GM23338 (cell line): ENCODE results near the gene MT4. TPM values are rescaled to one million over a fixed set of nuclear protein-coding genes. Genes with fewer than 3 reads are reported as not detected.

Experiments used
- JUNB ChIP-seq: IDR thresholded peaks from one replicate; pipeline ENCODE4 v1.6.1; 2016; ENCODE audit warnings: antibody characterized with exemption; ENCODE audit not compliant: unreplicated experiment
- ZNF331 ChIP-seq: fragments of 250-450 bp; sonication (Bioruptor Pico); IDR thresholded peaks from 2 replicates; pipeline ENCODE4 v1.5.0; 2020; ENCODE audit warnings: low read depth, mild to moderate bottlenecking, moderate library complexity
- polyA plus RNA-seq: library from polyadenylated mRNA; unstranded; fragments of >200 nt; fragmentation: Nextera tagmentation; extraction: Ambion mirVana; gene quantifications from 2 replicates; pipeline ENCODE4 v1.2.1, GENCODE V29; 2016
- total RNA-seq: library from RNA; depleted of rRNA; stranded (reverse); fragments of >200 nt; shearing (Covaris generic); gene quantifications from 2 replicates; pipeline ENCODE4 v1.2.3, GENCODE V29; 2014
- TF ChIP-seq, protein P1 (sequence below): fragments of 250-450 bp; sonication (Bioruptor Pico); IDR thresholded peaks from 2 replicates; pipeline ENCODE4 v1.5.0; 2020; ENCODE audit warnings: mild to moderate bottlenecking, moderate library complexity
- TF ChIP-seq, protein P2 (sequence below): IDR thresholded peaks from one replicate; pipeline ENCODE4 v1.6.1; 2018; ENCODE audit warnings: antibody characterized with exemption; ENCODE audit not compliant: unreplicated experiment

Gene MT4
- total and polyA plus RNA-seq, 2 experiments from 2014 or later: not detected

DNA sequence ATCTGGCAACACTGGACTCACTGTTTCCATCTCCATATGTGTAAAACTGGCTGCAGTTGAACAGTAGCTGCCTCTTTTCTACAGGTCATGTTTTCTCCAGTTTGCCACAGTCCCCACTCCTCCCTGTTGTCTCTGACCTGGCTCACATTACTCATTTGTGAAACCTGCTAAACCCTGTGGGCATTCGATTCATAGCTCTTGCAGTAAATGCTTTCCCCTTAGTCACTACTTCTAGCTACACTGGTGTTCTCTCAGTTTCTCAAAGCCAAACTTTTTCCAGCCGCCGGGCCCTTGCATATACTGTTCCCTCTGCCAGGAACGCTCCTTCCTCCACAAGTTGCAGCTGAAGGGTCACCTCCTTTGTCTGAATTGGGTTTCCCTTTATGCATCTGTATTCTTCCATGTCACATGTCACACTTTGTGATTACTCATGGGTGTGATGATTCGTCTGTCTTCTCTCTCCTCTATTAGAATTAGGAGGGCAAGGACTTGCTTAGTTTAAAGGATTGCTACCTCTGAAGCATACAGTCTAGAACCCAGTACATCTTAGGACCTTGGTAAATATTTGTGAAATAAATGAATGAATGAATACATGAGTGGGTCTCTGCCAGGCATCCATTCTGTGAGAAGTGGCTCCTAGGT is 15.0 kb upstream of the MT4 start (continued):
- TF ChIP-seq, protein P1, sequence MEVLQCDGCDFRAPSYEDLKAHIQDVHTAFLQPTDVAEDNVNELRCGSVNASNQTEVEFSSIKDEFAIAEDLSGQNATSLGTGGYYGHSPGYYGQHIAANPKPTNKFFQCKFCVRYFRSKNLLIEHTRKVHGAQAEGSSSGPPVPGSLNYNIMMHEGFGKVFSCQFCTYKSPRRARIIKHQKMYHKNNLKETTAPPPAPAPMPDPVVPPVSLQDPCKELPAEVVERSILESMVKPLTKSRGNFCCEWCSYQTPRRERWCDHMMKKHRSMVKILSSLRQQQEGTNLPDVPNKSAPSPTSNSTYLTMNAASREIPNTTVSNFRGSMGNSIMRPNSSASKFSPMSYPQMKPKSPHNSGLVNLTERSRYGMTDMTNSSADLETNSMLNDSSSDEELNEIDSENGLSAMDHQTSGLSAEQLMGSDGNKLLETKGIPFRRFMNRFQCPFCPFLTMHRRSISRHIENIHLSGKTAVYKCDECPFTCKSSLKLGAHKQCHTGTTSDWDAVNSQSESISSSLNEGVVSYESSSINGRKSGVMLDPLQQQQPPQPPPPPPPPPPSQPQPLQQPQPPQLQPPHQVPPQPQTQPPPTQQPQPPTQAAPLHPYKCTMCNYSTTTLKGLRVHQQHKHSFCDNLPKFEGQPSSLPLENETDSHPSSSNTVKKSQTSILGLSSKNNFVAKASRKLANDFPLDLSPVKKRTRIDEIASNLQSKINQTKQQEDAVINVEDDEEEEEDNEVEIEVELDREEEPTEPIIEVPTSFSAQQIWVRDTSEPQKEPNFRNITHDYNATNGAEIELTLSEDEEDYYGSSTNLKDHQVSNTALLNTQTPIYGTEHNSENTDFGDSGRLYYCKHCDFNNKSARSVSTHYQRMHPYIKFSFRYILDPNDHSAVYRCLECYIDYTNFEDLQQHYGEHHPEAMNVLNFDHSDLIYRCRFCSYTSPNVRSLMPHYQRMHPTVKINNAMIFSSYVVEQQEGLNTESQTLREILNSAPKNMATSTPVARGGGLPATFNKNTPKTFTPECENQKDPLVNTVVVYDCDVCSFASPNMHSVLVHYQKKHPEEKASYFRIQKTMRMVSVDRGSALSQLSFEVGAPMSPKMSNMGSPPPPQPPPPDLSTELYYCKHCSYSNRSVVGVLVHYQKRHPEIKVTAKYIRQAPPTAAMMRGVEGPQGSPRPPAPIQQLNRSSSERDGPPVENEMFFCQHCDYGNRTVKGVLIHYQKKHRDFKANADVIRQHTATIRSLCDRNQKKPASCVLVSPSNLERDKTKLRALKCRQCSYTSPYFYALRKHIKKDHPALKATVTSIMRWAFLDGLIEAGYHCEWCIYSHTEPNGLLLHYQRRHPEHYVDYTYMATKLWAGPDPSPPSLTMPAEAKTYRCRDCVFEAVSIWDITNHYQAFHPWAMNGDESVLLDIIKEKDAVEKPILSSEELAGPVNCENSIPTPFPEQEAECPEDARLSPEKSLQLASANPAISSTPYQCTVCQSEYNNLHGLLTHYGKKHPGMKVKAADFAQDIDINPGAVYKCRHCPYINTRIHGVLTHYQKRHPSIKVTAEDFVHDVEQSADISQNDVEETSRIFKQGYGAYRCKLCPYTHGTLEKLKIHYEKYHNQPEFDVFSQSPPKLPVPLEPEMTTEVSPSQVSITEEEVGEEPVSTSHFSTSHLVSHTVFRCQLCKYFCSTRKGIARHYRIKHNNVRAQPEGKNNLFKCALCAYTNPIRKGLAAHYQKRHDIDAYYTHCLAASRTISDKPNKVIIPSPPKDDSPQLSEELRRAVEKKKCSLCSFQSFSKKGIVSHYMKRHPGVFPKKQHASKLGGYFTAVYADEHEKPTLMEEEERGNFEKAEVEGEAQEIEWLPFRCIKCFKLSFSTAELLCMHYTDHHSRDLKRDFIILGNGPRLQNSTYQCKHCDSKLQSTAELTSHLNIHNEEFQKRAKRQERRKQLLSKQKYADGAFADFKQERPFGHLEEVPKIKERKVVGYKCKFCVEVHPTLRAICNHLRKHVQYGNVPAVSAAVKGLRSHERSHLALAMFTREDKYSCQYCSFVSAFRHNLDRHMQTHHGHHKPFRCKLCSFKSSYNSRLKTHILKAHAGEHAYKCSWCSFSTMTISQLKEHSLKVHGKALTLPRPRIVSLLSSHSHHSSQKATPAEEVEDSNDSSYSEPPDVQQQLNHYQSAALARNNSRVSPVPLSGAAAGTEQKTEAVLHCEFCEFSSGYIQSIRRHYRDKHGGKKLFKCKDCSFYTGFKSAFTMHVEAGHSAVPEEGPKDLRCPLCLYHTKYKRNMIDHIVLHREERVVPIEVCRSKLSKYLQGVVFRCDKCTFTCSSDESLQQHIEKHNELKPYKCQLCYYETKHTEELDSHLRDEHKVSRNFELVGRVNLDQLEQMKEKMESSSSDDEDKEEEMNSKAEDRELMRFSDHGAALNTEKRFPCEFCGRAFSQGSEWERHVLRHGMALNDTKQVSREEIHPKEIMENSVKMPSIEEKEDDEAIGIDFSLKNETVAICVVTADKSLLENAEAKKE (CRISPR knock-in tag): no peak
- TF ChIP-seq JUNB (no peak), ZNF331 (CRISPR knock-in tag) (no peak)
- TF ChIP-seq, protein P2, sequence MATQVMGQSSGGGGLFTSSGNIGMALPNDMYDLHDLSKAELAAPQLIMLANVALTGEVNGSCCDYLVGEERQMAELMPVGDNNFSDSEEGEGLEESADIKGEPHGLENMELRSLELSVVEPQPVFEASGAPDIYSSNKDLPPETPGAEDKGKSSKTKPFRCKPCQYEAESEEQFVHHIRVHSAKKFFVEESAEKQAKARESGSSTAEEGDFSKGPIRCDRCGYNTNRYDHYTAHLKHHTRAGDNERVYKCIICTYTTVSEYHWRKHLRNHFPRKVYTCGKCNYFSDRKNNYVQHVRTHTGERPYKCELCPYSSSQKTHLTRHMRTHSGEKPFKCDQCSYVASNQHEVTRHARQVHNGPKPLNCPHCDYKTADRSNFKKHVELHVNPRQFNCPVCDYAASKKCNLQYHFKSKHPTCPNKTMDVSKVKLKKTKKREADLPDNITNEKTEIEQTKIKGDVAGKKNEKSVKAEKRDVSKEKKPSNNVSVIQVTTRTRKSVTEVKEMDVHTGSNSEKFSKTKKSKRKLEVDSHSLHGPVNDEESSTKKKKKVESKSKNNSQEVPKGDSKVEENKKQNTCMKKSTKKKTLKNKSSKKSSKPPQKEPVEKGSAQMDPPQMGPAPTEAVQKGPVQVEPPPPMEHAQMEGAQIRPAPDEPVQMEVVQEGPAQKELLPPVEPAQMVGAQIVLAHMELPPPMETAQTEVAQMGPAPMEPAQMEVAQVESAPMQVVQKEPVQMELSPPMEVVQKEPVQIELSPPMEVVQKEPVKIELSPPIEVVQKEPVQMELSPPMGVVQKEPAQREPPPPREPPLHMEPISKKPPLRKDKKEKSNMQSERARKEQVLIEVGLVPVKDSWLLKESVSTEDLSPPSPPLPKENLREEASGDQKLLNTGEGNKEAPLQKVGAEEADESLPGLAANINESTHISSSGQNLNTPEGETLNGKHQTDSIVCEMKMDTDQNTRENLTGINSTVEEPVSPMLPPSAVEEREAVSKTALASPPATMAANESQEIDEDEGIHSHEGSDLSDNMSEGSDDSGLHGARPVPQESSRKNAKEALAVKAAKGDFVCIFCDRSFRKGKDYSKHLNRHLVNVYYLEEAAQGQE: no peak
